Tibial nerve (tissue), 4 donors: ENCODE results near the gene WDR37. TPM values are rescaled to one million over a fixed set of nuclear protein-coding genes. Genes with fewer than 3 reads are reported as not detected.
A peak's percentile ranks its signal among the peaks of the same experiment; 100 is the strongest.

ENCODE experiments used
- DNase-seq, 2 donors: peaks; one replicate each; pipeline ENCODE4 v3.0.0-alpha.2; 2019; ENCODE audit warnings: low spot score in 2 of 2
- H3K27ac ChIP-seq, 4 donors: fragments of 200-600 bp; sonication (generic) in 3 of 4; one replicate each; pipeline ENCODE4 v1.5.1; 2017 to 2019; ENCODE audit warnings: mild to moderate bottlenecking in 1 of 4
- H3K27me3 ChIP-seq, 2 donors: fragments of 200-600 bp; sonication (generic) in 1 of 2; one replicate each; pipeline versions ENCODE4 v1.5.1 to v1.6.0; 2017 to 2019
- H3K36me3 ChIP-seq, 3 donors: fragments of 200-600 bp; sonication (generic); one replicate each; pipeline ENCODE4 v1.5.1; 2018 to 2019
- H3K4me1 ChIP-seq, 4 donors: fragments of 200-600 bp; sonication (generic) in 3 of 4; one replicate each; pipeline ENCODE4 v1.5.1; 2017 to 2019
- H3K4me3 ChIP-seq, 4 donors: fragments of 200-600 bp; sonication (generic) in 3 of 4; one replicate each; pipeline ENCODE4 v1.5.1; 2017 to 2019; ENCODE audit warnings: mild to moderate bottlenecking in 1 of 4, moderate library complexity in 1 of 4
- H3K9me3 ChIP-seq, 4 donors: fragments of 200-600 bp; sonication (generic) in 3 of 4; one replicate each; pipeline ENCODE4 v1.5.1; 2017 to 2019
- EP300 ChIP-seq, 2 donors: sonication (generic); formaldehyde crosslinking; IDR thresholded peaks; one replicate each; pipeline ENCODE4 v1.6.1; 2017; ENCODE audit warnings: antibody characterized with exemption in 2 of 2, mild to moderate bottlenecking in 1 of 2
- POLR2A ChIP-seq, 2 donors: fragments of 450-650 bp; IDR thresholded peaks; one replicate each; pipeline ENCODE4 v1.6.1; 2017; ENCODE audit warnings: antibody characterized with exemption in 2 of 2, mild to moderate bottlenecking in 2 of 2, moderate library complexity in 2 of 2
- WGBS, 2 donors: methylation state at CpG; one replicate each; pipeline ENCODE4 v1.1.5; 2018; 5-methylcytosine and 5-hydroxymethylcytosine counted together
- total RNA-seq, 4 donors: library from RNA; depleted of rRNA; stranded (reverse); fragments of >200 nt; gene quantifications; one replicate each; pipeline ENCODE4 v1.1.0, GENCODE V29; 2016
- TF ChIP-seq, protein P1 (sequence below), 5 experiments: fragments of 200-600 bp in 3 of 5; fragments of 450-650 bp in 2 of 5; sonication (generic) in 3 of 5; IDR thresholded peaks; one replicate each; pipeline ENCODE4 v1.5.1; 2016 to 2019; ENCODE audit warnings: antibody characterized with exemption in 5 of 5, mild to moderate bottlenecking in 3 of 5, moderate library complexity in 2 of 5

WDR37 gene
- total RNA-seq, 4 donors from 2014 or later = 9.6 to 14.4 (median 12.9) TPM

DNA sequence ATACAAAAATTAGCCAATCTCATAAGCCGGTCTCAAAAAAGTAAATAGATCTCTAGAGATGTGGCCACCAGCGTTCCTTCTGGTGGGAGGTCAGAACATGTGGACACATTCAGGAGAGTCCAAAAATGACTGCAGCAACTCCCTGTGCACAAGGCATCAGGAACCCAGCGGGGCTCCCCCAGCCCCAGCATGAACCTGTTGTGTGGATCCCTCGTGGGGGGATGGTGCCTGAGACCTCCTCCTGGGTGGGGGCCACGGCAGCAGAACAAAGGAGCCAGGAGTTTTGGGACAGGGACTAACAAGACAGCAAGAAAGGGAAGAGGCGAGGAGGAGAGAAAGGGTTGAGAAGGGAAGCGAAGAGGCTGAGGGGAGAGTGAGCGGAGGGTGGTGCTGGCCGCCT lies 121.8 kb downstream of the WDR37 start:
- Histone ChIP-seq H3K4me3 (no peak overlapping the region), H3K36me3 (no peaks in the 10 kb centered on the region), H3K9me3 (no peaks in the 10 kb centered on the region), H3K27me3 (no peaks in the 10 kb centered on the region), H3K4me1 (no peaks in the 10 kb centered on the region), H3K27ac (no peak overlapping the region)
- WGBS, 2 donors = 86 to 89% methylated on average over 9 of the region's 9 CpGs
- TF ChIP-seq POLR2A (IDR thresholded peaks at IDR 0.05) = no peak
- no peak for TF ChIP-seq EP300 (IDR thresholded peaks at IDR 0.05)
- TF ChIP-seq, protein P1, sequence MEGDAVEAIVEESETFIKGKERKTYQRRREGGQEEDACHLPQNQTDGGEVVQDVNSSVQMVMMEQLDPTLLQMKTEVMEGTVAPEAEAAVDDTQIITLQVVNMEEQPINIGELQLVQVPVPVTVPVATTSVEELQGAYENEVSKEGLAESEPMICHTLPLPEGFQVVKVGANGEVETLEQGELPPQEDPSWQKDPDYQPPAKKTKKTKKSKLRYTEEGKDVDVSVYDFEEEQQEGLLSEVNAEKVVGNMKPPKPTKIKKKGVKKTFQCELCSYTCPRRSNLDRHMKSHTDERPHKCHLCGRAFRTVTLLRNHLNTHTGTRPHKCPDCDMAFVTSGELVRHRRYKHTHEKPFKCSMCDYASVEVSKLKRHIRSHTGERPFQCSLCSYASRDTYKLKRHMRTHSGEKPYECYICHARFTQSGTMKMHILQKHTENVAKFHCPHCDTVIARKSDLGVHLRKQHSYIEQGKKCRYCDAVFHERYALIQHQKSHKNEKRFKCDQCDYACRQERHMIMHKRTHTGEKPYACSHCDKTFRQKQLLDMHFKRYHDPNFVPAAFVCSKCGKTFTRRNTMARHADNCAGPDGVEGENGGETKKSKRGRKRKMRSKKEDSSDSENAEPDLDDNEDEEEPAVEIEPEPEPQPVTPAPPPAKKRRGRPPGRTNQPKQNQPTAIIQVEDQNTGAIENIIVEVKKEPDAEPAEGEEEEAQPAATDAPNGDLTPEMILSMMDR (IDR thresholded peaks at IDR 0.05) = no peak
- DNase-seq = no peak

DNA sequence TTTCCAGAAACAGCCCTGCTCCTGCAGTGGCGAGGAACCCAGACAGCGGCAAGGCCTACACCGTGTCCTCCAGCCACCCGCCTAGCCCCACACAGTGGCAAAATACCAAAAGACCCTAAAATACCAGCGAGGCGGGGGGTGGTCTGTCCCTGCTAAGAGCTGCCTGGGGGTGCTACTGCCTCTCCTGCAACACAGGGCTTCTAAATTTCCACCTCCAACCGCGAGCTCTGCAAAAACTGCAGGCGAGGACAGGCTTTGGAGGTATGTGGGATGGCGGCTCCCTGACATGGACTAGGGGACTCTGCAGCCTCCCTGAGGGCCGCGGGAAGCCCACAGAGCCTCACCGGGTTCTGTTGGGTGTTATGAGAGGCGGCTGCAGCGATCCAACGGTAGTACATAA lies 122.3 kb downstream of the WDR37 start:
- H3K4me3 ChIP-seq = no peak overlapping the region
- no peak for DNase-seq
- H3K27me3 ChIP-seq = no peaks in the 10 kb centered on the region
- H3K27ac ChIP-seq = no peak overlapping the region
- no peaks in the 10 kb centered on the region for H3K4me1 ChIP-seq
- no peaks in the 10 kb centered on the region for H3K9me3 ChIP-seq
- TF ChIP-seq POLR2A (IDR thresholded peaks at IDR 0.05) (no peak), EP300 (IDR thresholded peaks at IDR 0.05) (no peak)
- TF ChIP-seq, protein P1 (IDR thresholded peaks at IDR 0.05) = no peak
- WGBS, 2 donors = 86 to 90% methylated on average over 16 of the region's 16 CpGs
- H3K36me3 ChIP-seq = no peaks in the 10 kb centered on the region

DNA sequence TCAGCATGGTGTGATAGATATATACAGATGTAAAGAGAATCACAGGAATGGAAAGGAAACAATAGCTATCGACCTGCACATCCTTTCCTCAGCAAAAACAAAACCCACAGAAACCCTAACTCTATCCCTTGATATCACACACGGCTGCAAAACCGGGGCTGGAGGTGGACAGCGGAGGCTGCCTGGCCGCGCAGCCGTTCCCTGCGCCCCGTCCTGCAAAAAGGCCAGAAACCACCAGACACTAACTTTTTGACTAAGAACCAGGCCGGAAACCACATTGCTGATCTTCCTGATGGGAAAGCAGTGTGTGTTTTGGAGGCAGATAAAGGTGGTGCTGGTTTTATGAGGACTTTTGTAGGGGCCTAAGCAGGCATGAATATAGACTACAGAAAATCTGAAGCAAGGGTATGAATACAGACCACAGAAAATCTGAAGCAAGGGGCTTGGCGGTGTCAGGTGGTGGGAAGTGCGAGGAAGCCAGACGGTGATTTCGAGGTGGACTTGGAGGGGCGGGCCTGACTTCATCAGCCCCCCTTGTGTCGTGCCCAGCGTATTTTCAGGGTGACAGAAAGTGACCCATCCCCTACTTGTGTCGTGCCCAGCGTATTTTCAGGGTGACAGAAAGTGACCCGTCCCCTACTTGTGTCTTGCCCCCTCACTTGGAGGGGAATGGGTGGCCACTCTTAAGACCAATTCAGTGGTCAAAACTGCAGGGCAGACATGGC lies 123.3 kb downstream of the WDR37 start:
- no peaks in the 10 kb centered on the region for H3K27me3 ChIP-seq
- H3K9me3 ChIP-seq = no peaks in the 10 kb centered on the region
- H3K27ac ChIP-seq = no peak overlapping the region
- no peak overlapping the region for H3K4me3 ChIP-seq
- TF ChIP-seq EP300 (IDR thresholded peaks at IDR 0.05) (no peak), POLR2A (IDR thresholded peaks at IDR 0.05) (no peak)
- TF ChIP-seq, protein P1 (IDR thresholded peaks at IDR 0.05) = no peak
- H3K4me1 ChIP-seq = no peaks in the 10 kb centered on the region
- WGBS, 2 donors = 89 to 91% methylated on average over 20 of the region's 20 CpGs
- H3K36me3 ChIP-seq = no peaks in the 10 kb centered on the region
- no peak for DNase-seq

DNA sequence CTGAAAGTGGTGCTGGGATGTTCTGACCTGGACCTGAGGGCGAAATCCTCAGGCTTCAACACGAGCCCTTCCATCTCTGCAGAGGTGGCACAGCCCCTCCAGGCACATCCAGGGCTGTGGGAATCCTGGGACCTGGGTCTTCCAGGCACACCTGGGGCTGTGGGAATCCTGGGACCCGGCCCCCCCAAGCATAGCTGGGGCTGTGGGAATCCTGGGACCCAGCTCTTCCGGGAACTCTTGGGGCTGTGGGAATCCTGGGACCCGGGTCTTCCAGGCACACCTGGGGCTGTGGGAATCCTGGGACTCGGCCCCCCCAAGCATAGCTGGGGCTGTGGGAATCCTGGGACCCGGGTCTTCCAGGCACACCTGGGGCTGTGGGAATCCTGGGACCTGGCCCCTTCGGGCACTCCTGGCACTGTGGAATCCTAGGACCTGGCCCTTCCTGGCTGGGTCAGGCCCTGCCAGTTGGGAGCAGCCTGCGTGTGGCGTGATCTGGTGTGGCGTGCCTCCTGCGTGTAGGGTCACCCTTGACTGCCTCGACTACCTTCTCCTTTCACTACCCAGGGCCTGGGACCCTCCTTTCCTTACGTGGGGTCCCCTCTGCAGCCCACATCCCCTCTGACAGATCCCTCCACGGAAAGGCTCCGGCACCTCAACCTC lies 124.0 kb downstream of the WDR37 start:
- 89 to 94% methylated on average over 9 to 13 of the region's 16 CpGs for WGBS, 2 donors
- H3K36me3 ChIP-seq = no peaks in the 10 kb centered on the region
- DNase-seq = no peak
- no peak overlapping the region for H3K4me3 ChIP-seq
- H3K9me3 ChIP-seq = no peaks in the 10 kb centered on the region
- no peaks in the 10 kb centered on the region for H3K27me3 ChIP-seq
- H3K4me1 ChIP-seq = no peaks in the 10 kb centered on the region
- H3K27ac ChIP-seq = peak overlapping the region in 1 of 4 donors; percentile 6
- TF ChIP-seq EP300 (IDR thresholded peaks at IDR 0.05) = no peak
- no peak for TF ChIP-seq POLR2A (IDR thresholded peaks at IDR 0.05)

DNA sequence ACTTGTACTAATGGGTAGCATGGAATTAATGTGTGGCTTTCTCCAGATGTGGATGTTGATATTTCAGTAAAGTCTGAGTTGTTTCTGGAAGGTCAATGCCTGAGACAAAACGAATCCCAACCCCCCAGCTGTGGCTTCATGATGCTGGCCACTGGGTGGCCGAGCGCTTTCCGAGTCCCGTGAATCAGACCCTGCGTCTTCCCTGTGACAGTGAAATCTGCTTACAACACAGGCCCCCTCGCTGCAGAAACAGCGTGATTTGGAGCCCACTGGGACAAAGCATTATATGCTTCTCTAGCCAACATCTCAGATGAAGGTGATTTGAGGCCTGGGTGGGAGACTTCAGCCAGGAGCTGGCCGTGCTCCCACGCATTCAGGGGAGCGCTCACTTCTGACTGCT lies 124.7 kb downstream of the WDR37 start:
- no peak for TF ChIP-seq EP300 (IDR thresholded peaks at IDR 0.05)
- TF ChIP-seq, protein P1 (IDR thresholded peaks at IDR 0.05) = peak in 1 of 5 experiments; percentile 35
- no peak for TF ChIP-seq POLR2A (IDR thresholded peaks at IDR 0.05)
- Histone ChIP-seq H3K36me3 (no peaks in the 10 kb centered on the region), H3K27ac (peak overlapping the region in 1 of 4 donors; percentile 6), H3K27me3 (no peaks in the 10 kb centered on the region), H3K9me3 (no peaks in the 10 kb centered on the region), H3K4me1 (no peaks in the 10 kb centered on the region), H3K4me3 (no peak overlapping the region)
- WGBS, 2 donors = 53 to 64% methylated on average over 11 of the region's 11 CpGs
- no peak for DNase-seq

Other genes with a start within 250 kb of the WDR37 start
- 10 to 100 TPM; 50.2 to 64.7 (median 58.6) TPM for gene LARP4B, start 124.7 kb upstream of the WDR37 start, total RNA-seq
- gene GTPBP4, start 68.0 kb upstream of the WDR37 start, total RNA-seq = 10 to 100 TPM; 19.0 to 45.0 (median 33.9) TPM
- gene IDI2, start 30.5 kb upstream of the WDR37 start, total RNA-seq = under 1 TPM in 1 of 4 donors, not detected in 3; 0.30 TPM
- 10 to 100 TPM; 25.5 to 41.0 (median 33.4) TPM for gene IDI1, start 7.3 kb upstream of the WDR37 start, total RNA-seq